SK-N-SH treated with all-trans-retinoic acid at 6 μM for 48 hours (cell line): ENCODE data around the gene ARL15.

Source experiments
- ARNTL ChIP-seq: fragments of 450-650 bp; formaldehyde crosslinking; IDR thresholded peaks from 2 replicates; pipeline ENCODE4 v1.5.0; 2020; ENCODE audit warnings: low read depth, mild to moderate bottlenecking, moderate library complexity, borderline replicate concordance
- CSDC2 ChIP-seq: fragments of 250-450 bp; sonication (Bioruptor Pico); IDR thresholded peaks from 2 replicates; pipeline ENCODE4 v1.5.0; 2020; ENCODE audit warnings: mild to moderate bottlenecking, moderate library complexity
- ISL1 ChIP-seq: fragments of 250-450 bp; sonication (Bioruptor Pico); IDR thresholded peaks from 2 replicates; pipeline ENCODE4 v2.1.2; 2022; ENCODE audit warnings: mild to moderate bottlenecking, moderate library complexity
- ZFP30 ChIP-seq: fragments of 450-650 bp; formaldehyde crosslinking; IDR thresholded peaks from 2 replicates; pipeline ENCODE4 v1.5.0; 2022; ENCODE audit warnings: mild to moderate bottlenecking, moderate library complexity
- ZNF70 ChIP-seq: fragments of 450-650 bp; formaldehyde crosslinking; IDR thresholded peaks from 2 replicates; pipeline ENCODE4 v1.5.0; 2020; ENCODE audit warnings: mild to moderate bottlenecking, moderate library complexity
- ZNF8 ChIP-seq: fragments of 450-650 bp; formaldehyde crosslinking; IDR thresholded peaks from 2 replicates; pipeline ENCODE4 v1.5.0; 2020; ENCODE audit warnings: mild to moderate bottlenecking, moderate library complexity
- TF ChIP-seq, protein P1 (sequence below): fragments of 250-450 bp; sonication (Bioruptor Pico); IDR thresholded peaks from 2 replicates; pipeline ENCODE4 v1.8.0; 2021; ENCODE audit warnings: low read depth, mild to moderate bottlenecking, moderate library complexity, borderline replicate concordance
- TF ChIP-seq, protein P2 (sequence below): fragments of 250-450 bp; sonication (Bioruptor Pico); IDR thresholded peaks from 2 replicates; pipeline ENCODE4 v1.8.0; 2020; ENCODE audit warnings: mild to moderate bottlenecking, moderate library complexity, borderline replicate concordance
- TF ChIP-seq, protein P3 (sequence below): fragments of 250-450 bp; sonication (Bioruptor Pico); IDR thresholded peaks from 2 replicates; pipeline ENCODE4 v1.5.1; 2021; ENCODE audit warnings: mild to moderate bottlenecking, moderate library complexity

DNA sequence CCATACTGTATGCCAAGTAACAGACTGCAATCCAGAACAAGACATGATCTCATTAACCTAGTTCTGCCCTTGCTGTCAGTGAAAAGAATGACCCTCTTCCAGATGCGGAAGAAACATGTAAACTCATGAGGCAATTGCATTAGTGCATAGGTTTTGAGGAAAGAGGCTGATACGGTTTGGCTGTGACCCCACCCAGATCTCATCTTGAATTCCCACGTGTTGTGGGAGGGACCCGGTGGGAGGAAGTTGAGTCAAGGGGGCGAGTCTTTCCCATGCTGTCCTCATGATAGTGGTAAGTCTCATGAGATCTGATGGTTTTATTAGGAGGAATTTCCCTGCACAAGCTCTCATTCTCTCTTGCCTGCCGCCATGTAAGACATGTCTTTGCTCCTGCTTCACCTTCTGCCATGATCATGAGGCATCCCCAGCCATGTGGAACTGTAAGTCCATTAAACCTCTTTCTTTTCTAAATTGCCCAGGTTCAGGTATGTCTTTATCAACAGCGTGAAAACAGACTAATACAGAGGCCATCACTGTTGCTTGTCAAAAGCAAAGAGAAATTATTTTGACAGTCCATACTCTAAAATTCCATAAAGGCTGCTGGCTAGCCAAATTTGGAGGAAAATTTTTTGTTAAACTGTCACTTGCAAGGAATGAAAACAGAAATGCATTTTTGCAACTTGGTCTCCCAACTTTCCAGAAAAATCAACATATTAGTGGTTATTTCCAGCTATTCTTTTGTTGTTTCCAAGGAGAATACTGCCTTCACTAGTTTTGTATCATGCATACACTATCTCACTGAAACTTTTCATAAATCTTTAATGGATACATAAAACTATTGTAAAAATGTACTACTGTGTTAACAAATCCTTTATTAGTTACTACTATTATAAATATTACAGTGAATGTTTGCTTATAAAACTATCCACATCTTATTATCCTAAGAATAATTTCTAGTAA lies 3.2 kb upstream of the ARL15 start:
- TF ChIP-seq ZNF8 (CRISPR knock-in tag) (no peak), CSDC2 (CRISPR knock-in tag) (no peak), ZFP30 (CRISPR knock-in tag) (no peak), ARNTL (CRISPR knock-in tag) (no peak), ZNF70 (CRISPR knock-in tag) (no peak), ISL1 (no peak)
- TF ChIP-seq, protein P1, sequence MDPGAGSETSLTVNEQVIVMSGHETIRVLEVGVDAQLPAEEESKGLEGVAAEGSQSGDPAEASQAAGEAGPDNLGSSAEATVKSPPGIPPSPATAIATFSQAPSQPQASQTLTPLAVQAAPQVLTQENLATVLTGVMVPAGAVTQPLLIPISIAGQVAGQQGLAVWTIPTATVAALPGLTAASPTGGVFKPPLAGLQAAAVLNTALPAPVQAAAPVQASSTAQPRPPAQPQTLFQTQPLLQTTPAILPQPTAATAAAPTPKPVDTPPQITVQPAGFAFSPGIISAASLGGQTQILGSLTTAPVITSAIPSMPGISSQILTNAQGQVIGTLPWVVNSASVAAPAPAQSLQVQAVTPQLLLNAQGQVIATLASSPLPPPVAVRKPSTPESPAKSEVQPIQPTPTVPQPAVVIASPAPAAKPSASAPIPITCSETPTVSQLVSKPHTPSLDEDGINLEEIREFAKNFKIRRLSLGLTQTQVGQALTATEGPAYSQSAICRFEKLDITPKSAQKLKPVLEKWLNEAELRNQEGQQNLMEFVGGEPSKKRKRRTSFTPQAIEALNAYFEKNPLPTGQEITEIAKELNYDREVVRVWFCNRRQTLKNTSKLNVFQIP = no peak
- TF ChIP-seq, protein P2, sequence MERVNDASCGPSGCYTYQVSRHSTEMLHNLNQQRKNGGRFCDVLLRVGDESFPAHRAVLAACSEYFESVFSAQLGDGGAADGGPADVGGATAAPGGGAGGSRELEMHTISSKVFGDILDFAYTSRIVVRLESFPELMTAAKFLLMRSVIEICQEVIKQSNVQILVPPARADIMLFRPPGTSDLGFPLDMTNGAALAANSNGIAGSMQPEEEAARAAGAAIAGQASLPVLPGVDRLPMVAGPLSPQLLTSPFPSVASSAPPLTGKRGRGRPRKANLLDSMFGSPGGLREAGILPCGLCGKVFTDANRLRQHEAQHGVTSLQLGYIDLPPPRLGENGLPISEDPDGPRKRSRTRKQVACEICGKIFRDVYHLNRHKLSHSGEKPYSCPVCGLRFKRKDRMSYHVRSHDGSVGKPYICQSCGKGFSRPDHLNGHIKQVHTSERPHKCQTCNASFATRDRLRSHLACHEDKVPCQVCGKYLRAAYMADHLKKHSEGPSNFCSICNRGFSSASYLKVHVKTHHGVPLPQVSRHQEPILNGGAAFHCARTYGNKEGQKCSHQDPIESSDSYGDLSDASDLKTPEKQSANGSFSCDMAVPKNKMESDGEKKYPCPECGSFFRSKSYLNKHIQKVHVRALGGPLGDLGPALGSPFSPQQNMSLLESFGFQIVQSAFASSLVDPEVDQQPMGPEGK (CRISPR knock-in tag) = no peak
- TF ChIP-seq, protein P3, sequence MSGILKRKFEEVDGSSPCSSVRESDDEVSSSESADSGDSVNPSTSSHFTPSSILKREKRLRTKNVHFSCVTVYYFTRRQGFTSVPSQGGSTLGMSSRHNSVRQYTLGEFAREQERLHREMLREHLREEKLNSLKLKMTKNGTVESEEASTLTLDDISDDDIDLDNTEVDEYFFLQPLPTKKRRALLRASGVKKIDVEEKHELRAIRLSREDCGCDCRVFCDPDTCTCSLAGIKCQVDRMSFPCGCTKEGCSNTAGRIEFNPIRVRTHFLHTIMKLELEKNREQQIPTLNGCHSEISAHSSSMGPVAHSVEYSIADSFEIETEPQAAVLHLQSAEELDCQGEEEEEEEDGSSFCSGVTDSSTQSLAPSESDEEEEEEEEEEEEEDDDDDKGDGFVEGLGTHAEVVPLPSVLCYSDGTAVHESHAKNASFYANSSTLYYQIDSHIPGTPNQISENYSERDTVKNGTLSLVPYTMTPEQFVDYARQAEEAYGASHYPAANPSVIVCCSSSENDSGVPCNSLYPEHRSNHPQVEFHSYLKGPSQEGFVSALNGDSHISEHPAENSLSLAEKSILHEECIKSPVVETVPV (CRISPR knock-in tag) = no peak
